B cell (primary cell): ENCODE measurements around the gene SLC35G3. TPM values are rescaled to one million over a fixed set of nuclear protein-coding genes. Genes with fewer than 3 reads are reported as not detected.
"Not testable (repeated sequence)": the region's sequence is repeated elsewhere in the genome, so short reads cannot be mapped to it uniquely, and the experiment has no call there.

Experiments used
- ATAC-seq: fragments of 200-7000 bp; cut with Tn5 transposase; one replicate; pipeline ENCODE4 v1.10.0; 2021; ENCODE audit warnings: low read depth, mild to moderate bottlenecking, moderate number of reproducible peaks, moderate library complexity
- CTCF ChIA-PET: fragments of 350-600 bp; sonication (Branson Sonifier 250); formaldehyde crosslinking; loops from one replicate; lab custom pipeline; 2021; ENCODE audit warnings: antibody characterized with exemption, inconsistent platforms; lab: Charles Lee
- POLR2A ChIA-PET: fragments of 350-600 bp; sonication (Branson Sonifier 250); formaldehyde crosslinking; loops from one replicate; lab custom pipeline; 2021; ENCODE audit warnings: antibody characterized with exemption; lab: Charles Lee
- DNase-seq: peaks from one replicate; pipeline ENCODE4 v3.0.0; 2013
- H2AFZ ChIP-seq: 2 replicates; pipeline ENCODE4 v1.6.1; 2012; ENCODE audit warnings: mild to moderate bottlenecking, low read depth, low read length; ENCODE audit not compliant: insufficient read depth, poor library complexity, severe bottlenecking
- H3K27ac ChIP-seq, 2 donors: 1 replicate in 1 of 2; 2 replicates in 1 of 2; pipeline ENCODE4 v1.5.1; 2012 to 2013; ENCODE audit warnings: low read length in 2 of 2, mild to moderate bottlenecking in 2 of 2, moderate library complexity in 1 of 2
- H3K27me3 ChIP-seq, 4 experiments: fragments of 200-600 bp in 1 of 4; sonication (generic) in 1 of 4; replicated peaks in 1 of 4; 1 replicate in 2 of 4; 2 replicates in 2 of 4; pipeline versions ENCODE4 v1.6.1 to v1.7.0; 2013 to 2016; ENCODE audit warnings: low read length in 3 of 4, mild to moderate bottlenecking in 2 of 4, mixed read lengths in 1 of 4, moderate library complexity in 1 of 4; ENCODE audit not compliant: insufficient read depth in 4 of 4, control insufficient read depth in 3 of 4; ENCODE audit errors: control extremely low read depth in 1 of 4
- H3K36me3 ChIP-seq, 2 experiments: replicated peaks in 1 of 2; 1 replicate in 1 of 2; 2 replicates in 1 of 2; pipeline versions ENCODE4 v1.6.1 to v1.7.1; 2013; ENCODE audit warnings: low read length in 1 of 2; ENCODE audit not compliant: insufficient read depth in 2 of 2, control insufficient read depth in 1 of 2; ENCODE audit errors: control extremely low read depth in 1 of 2, extremely low read depth in 1 of 2
- H3K4me1 ChIP-seq, 2 donors: fragments of 200-600 bp in 1 of 2; sonication (generic) in 1 of 2; 1 replicate in 1 of 2; 2 replicates in 1 of 2; pipeline versions ENCODE4 v1.5.1 to v1.6.1; 2013 to 2017; ENCODE audit warnings: low read length in 2 of 2; ENCODE audit not compliant: control insufficient read depth in 2 of 2, insufficient read depth in 2 of 2
- H3K4me2 ChIP-seq: replicated peaks from 2 replicates; pipeline ENCODE3; 2012; ENCODE audit warnings: mild to moderate bottlenecking, low read depth, low read length; ENCODE audit not compliant: poor library complexity, severe bottlenecking
- H3K4me3 ChIP-seq, 5 experiments: fragments of 200-600 bp in 1 of 5; sonication (generic) in 1 of 5; 1 replicate in 3 of 5; 2 replicates in 2 of 5; pipeline versions ENCODE4 v1.5.1 to v1.7.0; 2011 to 2016; ENCODE audit warnings: low read length in 4 of 5, mild to moderate bottlenecking in 4 of 5, low read depth in 2 of 5, control low read depth in 1 of 5, moderate library complexity in 1 of 5; ENCODE audit not compliant: insufficient read depth in 1 of 5; ENCODE audit errors: control extremely low read depth in 1 of 5, extremely low read depth in 1 of 5
- H3K79me2 ChIP-seq: fragments of 200-600 bp; sonication (generic); one replicate; pipeline ENCODE4 v1.6.0; 2016; ENCODE audit warnings: low read length; ENCODE audit not compliant: control insufficient read depth, insufficient read depth
- H3K9ac ChIP-seq: fragments of 200-600 bp; sonication (generic); 2 replicates; pipeline ENCODE4 v1.6.1; 2017; ENCODE audit warnings: mild to moderate bottlenecking, low read length, moderate library complexity
- H3K9me3 ChIP-seq, 3 donors: one replicate each; pipeline versions ENCODE4 v1.6.1 to v1.7.1; 2013; ENCODE audit warnings: low read length in 2 of 3; ENCODE audit not compliant: control insufficient read depth in 2 of 3, insufficient read depth in 1 of 3; ENCODE audit errors: control extremely low read depth in 1 of 3
- H4K20me1 ChIP-seq: 2 replicates; pipeline ENCODE4 v1.6.0; 2012; ENCODE audit warnings: mild to moderate bottlenecking, low read length; ENCODE audit not compliant: insufficient read depth, control insufficient read depth, poor library complexity, severe bottlenecking
- H3K27ac Mint-ChIP-seq: one replicate; pipeline ENCODE4 v1.8.0; 2021; ENCODE audit warnings: mixed read lengths
- H3K27me3 Mint-ChIP-seq: one replicate; pipeline ENCODE4 v1.8.0; 2021; ENCODE audit warnings: mixed read lengths
- H3K4me1 Mint-ChIP-seq: one replicate; pipeline ENCODE4 v1.8.0; 2021; ENCODE audit warnings: mixed read lengths
- H3K4me3 Mint-ChIP-seq: one replicate; pipeline ENCODE4 v1.8.0; 2021; ENCODE audit warnings: mixed read lengths
- H3K9me3 Mint-ChIP-seq: one replicate; pipeline ENCODE4 v1.8.0; 2022; ENCODE audit warnings: mixed read lengths; ENCODE audit not compliant: insufficient read depth
- CTCF ChIP-seq: fragments of 200-600 bp; IDR thresholded peaks from one replicate; pipeline ENCODE4 v1.8.0; 2022; ENCODE audit warnings: antibody characterized with exemption, mild to moderate bottlenecking
- EZH2 ChIP-seq: IDR thresholded peaks from 2 replicates; pipeline ENCODE4 v1.6.1; 2012; ENCODE audit warnings: borderline replicate concordance, low read depth, mild to moderate bottlenecking, moderate library complexity, low read length; ENCODE audit not compliant: insufficient read depth, poor library complexity, severe bottlenecking
- WGBS: methylation state at CpG from one replicate; pipeline ENCODE4 v1.1.5; 2013; ENCODE audit warnings: missing lambda C conversion rate; ENCODE audit not compliant: insufficient coverage; 5-methylcytosine and 5-hydroxymethylcytosine counted together
- intact Hi-C: fragments of 100-400 bp; cut with micrococcal nuclease; formaldehyde crosslinking; loops from one replicate; pipeline ENCODE4 v1.10.0; 2022
- polyA plus RNA-seq: library from polyadenylated mRNA; depleted of rRNA; stranded (reverse); fragments of >200 nt; gene quantifications from 2 replicates; pipeline ENCODE4 v1.2.3, GENCODE V29; 2012
- total RNA-seq, 2 donors: library from RNA; stranded (reverse); fragments of 120-200 nt in 1 of 2; gene quantifications; 1 replicate in 1 of 2; 2 replicates in 1 of 2; pipeline versions ENCODE4 v1.2.3 to v1.2.4, GENCODE V29; 2013 to 2022

The SLC35G3 gene
- total and polyA plus RNA-seq, 2 donors (not counting 1 experiment from before 2014, with no cell fraction given): not detected

GRCh38 chr17:35184274-35184673 is 9.9 kb downstream of the SLC35G3 start:
- 69% methylated on average over 2 of the region's 3 CpGs for WGBS
- Mint-ChIP-seq H3K9me3 (no peaks in the 10 kb centered on the region), H3K27me3 (peaks cover 20% of the 10 kb centered on the region), H3K4me1 (no peaks in the 10 kb centered on the region), H3K4me3 (no peak overlapping the region), H3K27ac (no peak overlapping the region)
- intact Hi-C loops: no loop called here
- no peak for DNase-seq
- no peak overlapping the region for H2AFZ ChIP-seq
- H3K36me3 ChIP-seq: no peaks in the 10 kb centered on the region
- H3K9ac ChIP-seq: no peak overlapping the region
- H3K79me2 ChIP-seq: no peaks in the 10 kb centered on the region
- POLR2A ChIA-PET: no interaction called here
- H3K4me1 ChIP-seq: no peaks in the 10 kb centered on the region
- H3K27ac ChIP-seq: no peak overlapping the region
- no peaks in the 10 kb centered on the region for H3K9me3 ChIP-seq
- no peak for ATAC-seq
- CTCF ChIA-PET: no interaction called here
- H4K20me1 ChIP-seq: no peaks in the 10 kb centered on the region
- TF ChIP-seq EZH2: no peak
- TF ChIP-seq CTCF: no peak
- H3K4me2 ChIP-seq: no peak overlapping the region
- H3K27me3 ChIP-seq: no peaks in the 10 kb centered on the region
- no peak overlapping the region for H3K4me3 ChIP-seq

GRCh38 chr17:35183332-35183731 is 10.9 kb downstream of the SLC35G3 start:
- TF ChIP-seq CTCF: no peak
- no peak for TF ChIP-seq EZH2

GRCh38 chr17:35179379-35179778 is 14.8 kb downstream of the SLC35G3 start:
- H3K79me2 ChIP-seq, H4K20me1 ChIP-seq, H3K36me3 ChIP-seq, H3K4me3 Mint-ChIP-seq, DNase-seq, H3K4me1 ChIP-seq, CTCF ChIA-PET, H3K4me3 ChIP-seq, ATAC-seq, H3K4me1 Mint-ChIP-seq, intact Hi-C loops, H3K27ac Mint-ChIP-seq, H3K4me2 ChIP-seq, H3K9me3 Mint-ChIP-seq, H3K9me3 ChIP-seq, H3K27me3 ChIP-seq, H2AFZ ChIP-seq, H3K9ac ChIP-seq, POLR2A ChIA-PET, H3K27ac ChIP-seq: not testable (repeated sequence)
- H3K27me3 Mint-ChIP-seq: peaks cover 31% of the 10 kb centered on the region
- no CpG with 5 or more reads among the region's 5 CpGs for WGBS

More at GRCh38 chr17:35183332-35183731, 10.9 kb downstream of the SLC35G3 start:
- Mint-ChIP-seq H3K9me3 (no peaks in the 10 kb centered on the region), H3K4me1 (no peaks in the 10 kb centered on the region), H3K27ac (no peak overlapping the region), H3K27me3 (peaks cover 20% of the 10 kb centered on the region), H3K4me3 (no peak overlapping the region)
- intact Hi-C loops: no loop called here
- Histone ChIP-seq H3K36me3 (no peaks in the 10 kb centered on the region), H3K79me2 (no peaks in the 10 kb centered on the region), H3K27ac (no peak overlapping the region), H3K9me3 (no peaks in the 10 kb centered on the region), H3K9ac (no peak overlapping the region), H3K4me3 (no peak overlapping the region), H3K4me2 (no peak overlapping the region), H3K27me3 (no peaks in the 10 kb centered on the region), H2AFZ (no peak overlapping the region), H3K4me1 (no peaks in the 10 kb centered on the region), H4K20me1 (no peaks in the 10 kb centered on the region)
- 83% methylated on average over 4 of the region's 6 CpGs for WGBS
- DNase-seq (no peak), ATAC-seq (no peak)
- ChIA-PET POLR2A (interaction anchor here (0.5 kb wide), 1 partner anchor 351 kb away, joined by 3 read pairs; no protein-coding TSS in a partner anchor), CTCF (interaction anchor here (0.6 to 1.1 kb wide), 2 partner anchors 350 to 1943 kb away, joined by 3 read pairs; no protein-coding TSS in a partner anchor)
